Fibroblast of skin of scalp (primary cell): Measurements from ENCODE around the gene SLC38A11.
A peak's percentile ranks its signal among the peaks of the same experiment; 100 is the strongest.
"Not testable (repeated sequence)": the region's sequence is repeated elsewhere in the genome, so short reads cannot be mapped to it uniquely, and the experiment has no call there.

Source experiments
- DNase-seq: peaks from one replicate; pipeline ENCODE4 v3.0.0-alpha.2; 2013

SLC38A11 gene

GRCh38 chr2:164877169-164877568 lies 78.2 kb downstream of the SLC38A11 start:
- no peak for DNase-seq

- DNase-seq = no peak
These were observed 79.8 kb downstream of the SLC38A11 start for GRCh38 chr2:164875334-164876205.

DNA sequence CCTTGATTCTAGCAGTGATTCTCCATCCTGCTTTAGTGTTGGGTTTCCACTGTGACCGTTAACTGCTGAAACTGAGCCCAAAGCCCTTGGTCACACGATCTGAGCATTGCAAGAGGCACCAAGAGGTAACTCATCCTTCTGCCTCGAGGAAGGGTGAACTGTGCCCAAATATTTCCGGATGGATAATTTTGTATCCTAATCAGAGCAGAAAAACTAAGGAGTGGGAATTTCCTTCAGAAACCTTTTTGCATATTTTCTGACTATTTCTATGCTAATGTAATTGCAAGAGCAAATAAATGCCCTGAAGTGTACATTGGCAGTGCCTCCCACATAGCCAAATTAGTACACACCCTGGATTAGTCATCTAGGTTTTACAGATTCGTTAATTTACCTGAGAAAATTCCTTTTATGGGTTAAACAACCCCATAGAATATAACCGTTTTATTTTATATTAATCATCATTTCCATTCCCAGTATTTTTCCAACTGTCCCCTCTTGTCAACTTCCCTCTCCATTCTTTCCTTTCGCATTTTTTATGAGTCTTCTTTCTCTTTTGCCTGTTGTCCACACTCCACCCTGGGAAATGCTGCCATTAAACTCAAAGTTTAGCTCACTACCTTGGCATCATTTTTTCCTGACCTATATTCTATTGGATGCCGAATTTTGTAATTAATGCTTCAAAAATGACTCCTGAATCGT lies 82.0 kb downstream of the SLC38A11 start:
- DNase-seq = no peak

GRCh38 chr2:164871404-164871803 lies 83.9 kb downstream of the SLC38A11 start:
- DNase-seq = no peak

GRCh38 chr2:164869420-164869772 lies 85.9 kb downstream of the SLC38A11 start:
- DNase-seq = no peak

DNA sequence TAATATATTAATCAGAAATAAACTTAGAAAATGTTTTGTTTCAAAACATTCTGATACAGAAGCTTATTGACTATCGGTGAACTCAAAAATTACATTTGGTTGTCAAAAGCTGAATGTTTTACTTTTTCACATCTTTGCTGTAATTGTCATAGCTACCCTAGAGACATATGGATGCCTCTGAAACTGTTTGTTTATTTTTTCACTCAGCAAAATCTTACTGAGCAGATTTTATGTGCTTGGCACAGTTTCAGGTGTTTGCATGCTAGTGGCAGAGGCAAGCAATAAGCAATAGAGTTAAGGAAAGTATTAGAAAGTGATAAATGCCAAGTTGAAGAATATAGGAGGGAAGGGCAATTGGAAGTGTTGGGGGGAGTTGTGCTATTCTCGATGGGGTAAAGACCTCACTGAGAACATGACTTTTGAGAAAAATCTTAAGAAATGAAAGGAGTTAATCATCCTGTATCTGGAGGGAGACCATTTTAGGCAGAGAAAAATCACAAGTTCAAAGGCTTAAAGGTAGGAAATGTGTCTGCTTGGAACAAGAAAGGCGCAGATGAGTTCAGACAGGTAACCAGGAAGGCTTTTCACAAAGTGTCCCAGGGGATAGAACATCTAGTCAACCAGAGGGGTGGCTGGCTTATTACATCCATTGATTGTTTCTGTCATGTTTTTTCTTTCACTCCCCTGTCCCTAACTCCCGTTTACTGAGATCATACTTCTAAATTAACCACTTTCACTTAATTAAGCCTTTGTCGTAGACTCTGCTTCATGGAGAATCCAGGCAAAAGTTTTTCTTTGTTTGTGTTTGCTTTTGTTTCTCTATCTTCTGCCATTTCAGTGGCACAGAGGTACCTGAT lies 86.5 kb downstream of the SLC38A11 start:
- DNase-seq = peak; percentile 17

DNA sequence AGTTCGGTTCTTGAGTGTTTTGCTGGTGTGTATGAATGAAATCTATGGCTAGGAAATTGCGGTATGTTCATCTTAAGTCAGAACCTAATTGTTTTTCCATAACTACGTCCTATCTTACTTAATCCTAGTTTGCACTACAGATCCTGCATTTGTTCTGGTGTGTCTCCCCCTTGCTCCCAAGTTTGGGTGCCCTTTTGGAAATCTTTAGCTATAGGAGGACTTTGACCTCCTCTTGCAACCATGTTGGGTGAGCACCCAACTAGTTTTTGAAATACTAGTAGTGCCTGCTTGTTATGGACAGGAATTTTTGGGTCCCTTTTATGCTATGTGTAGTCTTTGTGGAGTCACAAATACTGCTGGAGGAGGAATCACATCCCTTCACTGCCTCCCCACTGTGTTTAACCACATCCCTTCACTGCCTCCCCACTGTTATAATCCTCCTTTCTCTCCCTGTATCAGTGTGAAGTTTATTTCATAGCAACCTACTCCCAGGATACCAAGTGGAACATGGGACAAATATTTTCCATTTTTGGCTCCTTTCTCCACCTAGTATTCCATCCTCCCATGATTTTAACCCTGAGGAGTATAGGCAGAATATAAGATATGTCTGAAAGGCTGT lies 87.4 kb downstream of the SLC38A11 start:
- DNase-seq = peak; percentile 11

DNA sequence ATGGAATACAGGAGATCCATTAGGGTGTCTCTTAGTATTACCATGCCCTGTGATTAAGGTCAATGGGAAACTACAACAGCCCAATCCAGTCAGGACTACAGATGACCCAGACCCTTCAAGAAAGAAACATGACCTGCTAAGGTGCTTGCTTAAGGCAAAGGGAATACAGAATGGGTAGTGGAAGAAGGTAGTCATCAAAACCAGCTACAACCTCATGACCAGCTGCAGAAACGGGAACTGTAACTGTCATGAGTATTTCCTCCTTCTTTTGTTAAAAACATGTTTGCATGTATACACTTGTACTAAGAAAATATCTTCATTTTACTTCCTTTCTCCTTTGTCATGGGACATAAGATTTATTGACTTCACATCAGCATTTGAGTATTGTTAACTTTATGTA lies 88.9 kb downstream of the SLC38A11 start:
- DNase-seq = not testable (repeated sequence)

- DNase-seq = no peak
These were observed 94.7 kb downstream of the SLC38A11 start for GRCh38 chr2:164860694-164861042.

DNA sequence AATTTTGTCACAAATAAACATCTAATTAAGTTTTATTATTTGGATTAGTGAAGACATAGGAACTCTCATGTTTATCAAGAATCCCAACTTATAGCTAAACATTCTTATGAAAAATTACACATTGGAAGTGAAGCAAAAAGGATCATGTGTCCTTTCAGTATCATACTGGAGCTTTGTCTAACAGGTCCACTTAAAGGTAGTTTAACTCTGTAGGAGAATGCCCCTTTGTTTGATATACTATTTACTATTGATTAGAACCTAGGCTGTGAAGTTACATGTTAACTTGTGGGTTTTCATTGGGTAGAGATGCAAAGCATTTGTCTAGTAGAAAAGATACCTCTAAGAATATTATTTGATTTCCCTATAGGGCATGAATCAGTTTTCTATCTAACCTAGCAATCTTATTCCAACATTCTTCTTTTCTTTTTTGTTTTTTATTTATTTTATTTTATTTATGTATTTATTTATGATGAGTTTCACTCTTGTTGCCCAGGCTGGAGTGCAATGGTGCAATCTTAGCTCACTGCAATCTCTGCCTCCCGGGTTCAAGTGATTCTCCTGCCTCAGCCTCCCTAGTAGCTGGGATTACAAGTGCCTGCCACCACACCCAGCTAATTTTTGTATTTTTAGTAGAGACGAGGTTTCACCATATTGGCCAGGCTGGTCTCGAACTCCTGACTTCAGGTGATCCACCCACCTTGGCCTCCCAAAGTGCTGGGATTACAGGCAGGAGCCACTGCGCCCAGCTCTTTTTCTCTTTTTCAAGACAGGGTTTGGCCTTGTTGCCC lies 95.2 kb downstream of the SLC38A11 start:
- DNase-seq = not testable (repeated sequence)

- DNase-seq = no peak
These were observed 96.0 kb downstream of the SLC38A11 start for GRCh38 chr2:164859251-164859818.

DNA sequence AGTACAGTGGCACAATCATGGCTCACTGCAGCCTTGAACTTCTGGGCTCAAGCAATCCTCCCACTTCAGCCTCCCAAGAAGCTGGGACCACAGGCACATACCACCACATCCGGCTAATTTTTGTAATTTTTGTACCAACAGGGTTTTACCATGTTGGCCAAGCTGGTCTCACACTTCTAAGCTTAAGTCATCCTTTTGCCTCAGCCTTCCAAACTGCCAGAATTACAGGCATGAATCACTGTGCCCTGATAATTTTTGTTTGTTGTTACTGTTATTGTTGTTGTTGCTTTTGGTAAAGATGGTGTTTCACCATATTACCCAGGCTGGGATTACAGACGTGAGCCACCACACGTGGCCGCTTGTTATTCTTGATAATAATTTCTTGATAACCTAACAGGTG lies 103.2 kb downstream of the SLC38A11 start:
- DNase-seq = no peak

DNA sequence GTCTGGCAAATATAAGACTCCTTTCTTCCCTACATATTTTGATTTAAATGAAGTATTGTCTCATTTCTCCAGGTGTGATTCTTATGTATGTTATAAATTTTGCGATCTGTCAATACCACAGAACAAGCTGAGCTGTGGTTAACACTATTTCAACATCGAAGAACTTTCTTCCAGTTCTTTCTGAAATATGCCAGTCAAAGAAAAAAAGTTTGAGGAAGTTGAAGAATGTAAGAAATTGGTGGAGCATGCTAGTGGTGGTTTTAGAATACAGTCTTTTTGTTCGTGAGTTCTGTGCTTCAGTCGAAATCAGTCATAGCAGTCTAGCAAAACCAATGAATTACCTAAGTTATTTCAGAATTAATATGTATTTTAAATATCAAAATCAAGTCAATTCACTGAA lies 105.1 kb downstream of the SLC38A11 start:
- DNase-seq = no peak

GRCh38 chr2:164849506-164849905 lies 105.8 kb downstream of the SLC38A11 start:
- no peak for DNase-seq

- no peak for DNase-seq
These were observed 107.2 kb downstream of the SLC38A11 start for GRCh38 chr2:164847981-164848741.

GRCh38 chr2:164847291-164847690 lies 108.0 kb downstream of the SLC38A11 start:
- no peak for DNase-seq

DNA sequence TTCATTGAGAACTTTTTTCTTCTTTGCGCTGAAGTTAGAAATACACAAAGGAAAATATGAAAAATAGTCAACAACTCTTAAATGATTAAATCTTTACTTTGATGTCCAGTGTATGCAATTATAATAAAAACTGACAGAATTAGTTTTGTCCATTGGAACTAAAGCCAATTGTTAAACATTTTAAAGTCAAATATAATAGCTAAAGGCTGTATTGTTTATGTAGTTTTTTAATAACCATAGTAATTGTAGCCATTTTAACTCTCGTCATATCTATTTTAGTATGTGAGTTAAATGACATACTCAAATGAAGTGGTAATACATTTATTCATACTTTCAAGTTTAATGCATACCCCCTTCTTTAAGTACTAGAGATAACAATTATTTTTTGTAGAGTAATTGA lies 109.0 kb downstream of the SLC38A11 start:
- DNase-seq = no peak
